Caco-2 (cell line): ENCODE data around the gene MPIG6B. TPM values are rescaled to one million over a fixed set of nuclear protein-coding genes. Genes with fewer than 3 reads are reported as not detected.

ENCODE experiments used
- Bru-seq: library from RNA; stranded (reverse); fragments of 400-500 nt; gene quantifications from one replicate; lab custom pipeline; 2021; lab: Mats Ljungman, UMichigan
- BruChase-seq, 2 experiments: library from RNA; stranded (reverse); fragments of 400-500 nt; gene quantifications; one replicate each; lab custom pipeline; 2021; lab: Mats Ljungman, UMichigan
- BruUV-seq: library from RNA; stranded (reverse); fragments of 400-500 nt; replicated peaks from 2 replicates; lab custom pipeline; 2021; lab: Mats Ljungman, UMichigan
- CTCF ChIA-PET: fragments of 300-600 bp; sonication (Branson Sonifier 250); formaldehyde crosslinking; loops from one replicate; lab custom pipeline; 2022; ENCODE audit warnings: antibody characterized with exemption; lab: Charles Lee
- POLR2A ChIA-PET: fragments of 300-600 bp; sonication (Branson Sonifier 250); formaldehyde crosslinking; loops from one replicate; lab custom pipeline; 2022; ENCODE audit warnings: antibody characterized with exemption; lab: Charles Lee
- DNase-seq, 2 experiments: peaks; one replicate each; pipeline versions ENCODE4 v3.0.0 to v3.0.0-alpha.2; 2020 to 2022
- H3K27me3 ChIP-seq: replicated peaks from 2 replicates; pipeline ENCODE4 v1.6.0; 2011; ENCODE audit warnings: low read length; ENCODE audit not compliant: control insufficient read depth, insufficient read depth
- H3K36me3 ChIP-seq: 2 replicates; pipeline ENCODE4 v1.5.1; 2011; ENCODE audit warnings: low read length; ENCODE audit not compliant: control insufficient read depth, insufficient read depth
- H3K4me1 ChIP-seq: fragments of 250-450 bp; sonication (Bioruptor Pico); 2 replicates; pipeline ENCODE4 v1.5.1; 2020; ENCODE audit warnings: mild to moderate bottlenecking
- H3K4me3 ChIP-seq: 2 replicates; pipeline ENCODE4 v1.5.1; 2011; ENCODE audit warnings: low read depth, mild to moderate bottlenecking, control low read depth, low read length
- H3K9me3 ChIP-seq: fragments of 250-450 bp; sonication (Bioruptor Pico); 2 replicates; pipeline ENCODE4 v1.5.1; 2020; ENCODE audit warnings: mild to moderate bottlenecking, moderate library complexity
- H3K27ac Mint-ChIP-seq: one replicate; pipeline ENCODE4 v1.8.0; 2022; ENCODE audit warnings: mixed read lengths; ENCODE audit not compliant: unreplicated experiment
- H3K27me3 Mint-ChIP-seq: one replicate; pipeline ENCODE4 v1.8.0; 2022; ENCODE audit warnings: mixed read lengths; ENCODE audit not compliant: insufficient read depth, unreplicated experiment
- H3K36me3 Mint-ChIP-seq: one replicate; pipeline ENCODE4 v1.8.0; 2022; ENCODE audit warnings: mild to moderate bottlenecking, mixed read lengths; ENCODE audit not compliant: insufficient read depth, unreplicated experiment
- H3K4me1 Mint-ChIP-seq: one replicate; pipeline ENCODE4 v1.8.0; 2022; ENCODE audit warnings: low read depth, mixed read lengths; ENCODE audit not compliant: unreplicated experiment
- H3K4me3 Mint-ChIP-seq: one replicate; pipeline ENCODE4 v1.8.0; 2022; ENCODE audit warnings: mild to moderate bottlenecking, moderate library complexity, mixed read lengths; ENCODE audit not compliant: unreplicated experiment
- H3K9me3 Mint-ChIP-seq: one replicate; pipeline ENCODE4 v1.8.0; 2022; ENCODE audit warnings: mixed read lengths; ENCODE audit not compliant: unreplicated experiment
- CTCF ChIP-seq, 2 experiments: fragments of 200-600 bp in 1 of 2; IDR thresholded peaks; 1 replicate in 1 of 2; 2 replicates in 1 of 2; pipeline versions ENCODE4 v1.5.1 to v1.8.0; 2011 to 2022; ENCODE audit warnings: antibody characterized with exemption in 1 of 2, control low read depth in 1 of 2, inconsistent platforms in 1 of 2, low read depth in 1 of 2, low read length in 1 of 2, mild to moderate bottlenecking in 1 of 2, moderate library complexity in 1 of 2; ENCODE audit not compliant: insufficient read depth in 1 of 2, severe bottlenecking in 1 of 2, unreplicated experiment in 1 of 2
- intact Hi-C: fragments of 100-400 bp; cut with micrococcal nuclease; formaldehyde crosslinking; loops from one replicate; pipeline ENCODE4 v1.10.0; 2022; ENCODE audit not compliant: unreplicated experiment
- long read RNA-seq: library from polyadenylated mRNA; stranded (forward); transcript quantifications from one replicate; pipeline ENCODE4 v2.0.0, GENCODE V29; 2022
- total RNA-seq: library from RNA; stranded (reverse); gene quantifications from 2 replicates; pipeline ENCODE4 v1.2.3, GENCODE V29; 2022

Gene MPIG6B
- total RNA-seq, result not detected in 2 replicates
- percentile 19 among the genes with signal in this experiment for Bru-seq, nascent RNA
- percentile 15 among the genes with signal in this experiment for BruChase-seq, experiment 1, labeled RNA remaining after a 2-hour chase
- percentile 16 among the genes with signal in this experiment for BruChase-seq, experiment 2, labeled RNA remaining after a 6-hour chase
- long read RNA-seq, result 0 reads

GRCh38 chr6:31723245-31723979 lies at the start of gene MPIG6B:
Gene MPIG6B, plus strand, starts transcription at chr6:31723373. Its CDS starts 11 bp downstream, at chr6:31723384.
- H3K4me1 Mint-ChIP-seq, result peaks cover 29% of the 10 kb centered on the region
- H3K9me3 ChIP-seq, result no peaks in the 10 kb centered on the region
- no peaks in the 10 kb centered on the region for H3K27me3 ChIP-seq
- peaks cover 4% of the 10 kb centered on the region for H3K36me3 ChIP-seq
- no peak for DNase-seq
- H3K9me3 Mint-ChIP-seq, result no peaks in the 10 kb centered on the region
- TF ChIP-seq CTCF (IDR thresholded peaks at IDR 0.05; ENCODE audit: insufficient read depth in 1 of 2, low read depth in 1 of 2, low read length in 1 of 2, severe bottlenecking in 1 of 2, unreplicated experiment in 1 of 2), result no peak
- ChIA-PET POLR2A (interaction anchor here (1.0 kb wide), 1 partner anchor 17 kb away, joined by 3 read pairs; no protein-coding TSS in a partner anchor), CTCF (interaction anchor here (1.6 kb wide), 1 partner anchor 46 kb away, joined by 5 read pairs; no protein-coding TSS in a partner anchor)
- peaks cover 27% of the 10 kb centered on the region for H3K4me1 ChIP-seq
- peaks cover 26% of the 10 kb centered on the region for H3K36me3 Mint-ChIP-seq
- H3K27ac Mint-ChIP-seq, result no peak within 1 kb of the TSS
- H3K27me3 Mint-ChIP-seq, result no peaks in the 10 kb centered on the region
- no peak within 1 kb of the TSS for H3K4me3 ChIP-seq
- no peak within 1 kb of the TSS for H3K4me3 Mint-ChIP-seq
- BruUV-seq, result no TSS peak
- intact Hi-C loops, result no loop called here

GRCh38 chr6:31676322-31676903 lies 46.8 kb upstream of the MPIG6B start:
- H3K36me3 ChIP-seq, result no peaks in the 10 kb centered on the region; the same call in 1 of the 2 replicates
- H3K27me3 Mint-ChIP-seq, result no peaks in the 10 kb centered on the region
- peaks cover 10% of the 10 kb centered on the region for H3K4me1 Mint-ChIP-seq
- TF ChIP-seq CTCF (IDR thresholded peaks at IDR 0.05; ENCODE audit: insufficient read depth in 1 of 2, low read depth in 1 of 2, low read length in 1 of 2, severe bottlenecking in 1 of 2, unreplicated experiment in 1 of 2), result no peak
- no peak overlapping the region for H3K4me3 ChIP-seq
- H3K9me3 Mint-ChIP-seq, result no peaks in the 10 kb centered on the region
- H3K4me1 ChIP-seq, result peaks cover 3% of the 10 kb centered on the region
- H3K4me3 Mint-ChIP-seq, result no peak overlapping the region
- H3K9me3 ChIP-seq, result no peaks in the 10 kb centered on the region
- DNase-seq, result no peak
- peak overlapping the region; percentile 63 for H3K27ac Mint-ChIP-seq
- ChIA-PET POLR2A (no interaction called here), CTCF (no interaction called here)
- peaks cover 29% of the 10 kb centered on the region for H3K36me3 Mint-ChIP-seq
- intact Hi-C loops, result no loop called here
- no peaks in the 10 kb centered on the region for H3K27me3 ChIP-seq
- no TSS peak for BruUV-seq

GRCh38 chr6:31676904-31677303 lies 46.3 kb upstream of the MPIG6B start:
- intact Hi-C loops, result no loop called here

More at GRCh38 chr6:31676904-31677303, 46.3 kb upstream of the MPIG6B start:
- no TSS peak for BruUV-seq
- H3K36me3 Mint-ChIP-seq, result peaks cover 25% of the 10 kb centered on the region
- no peaks in the 10 kb centered on the region for H3K27me3 Mint-ChIP-seq
- ChIA-PET POLR2A (no interaction called here), CTCF (no interaction called here)
- no peaks in the 10 kb centered on the region for H3K9me3 Mint-ChIP-seq
- Histone ChIP-seq H3K9me3 (no peaks in the 10 kb centered on the region), H3K4me1 (peaks cover 8% of the 10 kb centered on the region), H3K4me3 (no peak overlapping the region), H3K27me3 (no peaks in the 10 kb centered on the region), H3K36me3 (no peaks in the 10 kb centered on the region; the same call in 1 of the 2 replicates)
- H3K4me3 Mint-ChIP-seq, result no peak overlapping the region
- peak overlapping the region; percentile 63 for H3K27ac Mint-ChIP-seq
- TF ChIP-seq CTCF (IDR thresholded peaks at IDR 0.05; ENCODE audit: insufficient read depth in 1 of 2, low read depth in 1 of 2, low read length in 1 of 2, severe bottlenecking in 1 of 2, unreplicated experiment in 1 of 2), result no peak
- H3K4me1 Mint-ChIP-seq, result peaks cover 10% of the 10 kb centered on the region
- DNase-seq, result no peak
